AML-193 (cell line): ENCODE measurements around the gene IGSF21.

ENCODE experiments used
- DNase-seq, 2 experiments: peaks; one replicate each; lab custom pipeline; 2025; lab: John Stamatoyannopoulos, UW

Gene IGSF21

GRCh38 chr1:18229625-18230024 is 122.0 kb downstream of the IGSF21 start:
- DNase-seq: no peak

GRCh38 chr1:18230321-18230720 is 122.7 kb downstream of the IGSF21 start:
- DNase-seq: no peak

DNA sequence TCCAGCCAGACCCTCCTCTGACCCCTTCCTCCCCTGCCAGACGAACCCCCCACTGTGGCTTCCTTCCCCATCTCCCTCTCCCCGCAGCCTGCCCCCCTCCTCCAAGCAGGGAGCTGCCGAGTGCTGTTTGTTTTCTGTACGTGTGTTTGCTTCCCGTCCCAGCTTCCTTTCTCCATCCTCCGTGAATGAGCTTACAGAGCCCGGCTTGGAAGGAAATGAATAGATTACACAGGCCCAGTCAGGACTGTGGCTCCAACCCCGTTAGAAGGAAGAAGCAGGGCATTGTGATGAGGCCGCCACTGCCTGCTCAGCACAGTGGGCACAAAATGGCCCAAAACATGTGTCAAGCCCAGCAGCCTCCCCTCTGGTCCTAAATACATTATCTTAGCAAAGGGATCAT is 123.2 kb downstream of the IGSF21 start:
- DNase-seq: no peak

GRCh38 chr1:18232052-18232451 is 124.5 kb downstream of the IGSF21 start:
- no peak for DNase-seq

- DNase-seq: no peak
Observed at GRCh38 chr1:18233176-18233864, 125.7 kb downstream of the IGSF21 start.

DNA sequence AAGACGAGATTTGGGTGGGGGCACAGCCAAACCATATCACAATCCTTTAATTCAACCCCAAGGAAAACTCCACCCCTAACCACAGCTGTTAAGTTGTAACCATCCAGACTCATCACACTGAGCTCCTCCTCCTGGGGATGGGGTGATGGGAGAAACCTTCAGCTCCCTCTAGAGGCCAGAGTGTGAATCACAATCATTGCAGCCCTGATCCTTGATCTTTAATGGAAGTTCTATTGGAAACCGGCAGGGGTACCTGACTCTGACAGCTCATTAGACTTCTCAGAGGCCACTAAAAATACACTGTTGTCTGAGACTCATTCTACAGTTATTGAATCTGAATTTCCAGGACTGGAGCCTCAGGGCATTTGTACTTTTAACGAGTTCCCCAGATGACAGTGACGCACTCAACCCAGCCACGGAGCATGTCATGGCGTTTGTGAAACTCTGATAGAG is 127.2 kb downstream of the IGSF21 start:
- DNase-seq: peak; percentile 12 to 20

GRCh38 chr1:18237371-18237770 is 129.8 kb downstream of the IGSF21 start:
- DNase-seq: no peak

- DNase-seq: no peak
Observed at GRCh38 chr1:18238190-18238589, 130.6 kb downstream of the IGSF21 start.

GRCh38 chr1:18239671-18240070 is 132.1 kb downstream of the IGSF21 start:
- DNase-seq: no peak

DNA sequence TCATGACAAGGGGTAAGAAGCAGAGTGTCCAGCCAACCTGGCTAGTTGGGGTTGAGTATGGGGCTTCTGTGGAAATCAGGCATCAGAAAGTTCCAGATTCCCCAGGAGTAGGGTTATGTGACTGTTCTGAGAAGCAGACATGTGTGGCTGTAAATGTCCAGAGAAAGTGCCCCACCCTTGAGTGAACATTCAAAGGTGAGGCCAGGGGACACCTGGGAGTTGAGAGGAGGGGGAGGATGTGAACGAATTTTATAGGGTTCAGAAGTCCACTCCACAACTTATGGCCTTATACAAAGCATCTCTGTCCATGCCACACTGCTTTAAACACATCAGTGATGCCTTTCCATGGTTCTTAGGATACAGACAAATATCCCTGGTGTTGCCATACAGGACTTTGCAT is 133.3 kb downstream of the IGSF21 start:
- no peak for DNase-seq

GRCh38 chr1:18241891-18242290 is 134.3 kb downstream of the IGSF21 start:
- no peak for DNase-seq

- no peak for DNase-seq
Observed at GRCh38 chr1:18243503-18244175, 136.0 kb downstream of the IGSF21 start.

DNA sequence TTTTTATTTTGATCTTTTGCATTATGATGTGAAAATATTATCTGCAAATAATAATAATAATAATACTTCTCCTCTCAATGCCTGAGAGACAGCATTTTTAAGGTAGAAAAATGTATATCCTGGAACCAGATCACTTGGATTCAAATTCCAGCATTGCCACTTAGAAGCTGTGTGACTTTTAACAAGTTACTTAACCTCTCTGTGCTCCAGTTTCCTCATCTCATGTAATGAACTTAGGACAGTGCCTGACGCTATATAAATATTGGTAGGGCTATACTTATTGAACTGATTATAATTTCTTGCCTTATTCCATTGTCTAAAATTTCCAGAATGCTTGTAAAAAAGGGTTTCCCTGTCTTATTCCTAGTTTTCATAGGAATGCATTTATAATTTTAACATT is 137.2 kb downstream of the IGSF21 start:
- DNase-seq: no peak

DNA sequence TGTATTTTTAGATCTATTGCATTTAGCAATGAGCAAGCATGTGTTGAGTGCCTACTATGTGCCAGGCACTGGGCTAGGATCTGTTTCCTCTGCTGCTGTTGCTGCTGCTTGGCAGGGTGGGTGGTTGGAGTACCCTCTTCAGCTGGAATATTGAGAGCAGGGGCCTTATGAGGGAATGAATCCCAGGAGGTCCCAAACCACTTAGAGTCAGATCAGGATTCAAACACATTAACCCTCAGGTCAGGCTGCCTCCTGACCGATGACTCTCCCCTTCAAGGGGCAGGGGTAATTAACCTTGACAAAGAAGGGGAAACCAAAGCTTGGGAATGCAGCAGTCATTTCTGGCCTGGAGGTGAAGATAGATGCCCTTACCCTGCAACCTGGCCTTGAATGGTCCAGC is 138.0 kb downstream of the IGSF21 start:
- no peak for DNase-seq

GRCh38 chr1:18246543-18246942 is 138.9 kb downstream of the IGSF21 start:
- DNase-seq: no peak

DNA sequence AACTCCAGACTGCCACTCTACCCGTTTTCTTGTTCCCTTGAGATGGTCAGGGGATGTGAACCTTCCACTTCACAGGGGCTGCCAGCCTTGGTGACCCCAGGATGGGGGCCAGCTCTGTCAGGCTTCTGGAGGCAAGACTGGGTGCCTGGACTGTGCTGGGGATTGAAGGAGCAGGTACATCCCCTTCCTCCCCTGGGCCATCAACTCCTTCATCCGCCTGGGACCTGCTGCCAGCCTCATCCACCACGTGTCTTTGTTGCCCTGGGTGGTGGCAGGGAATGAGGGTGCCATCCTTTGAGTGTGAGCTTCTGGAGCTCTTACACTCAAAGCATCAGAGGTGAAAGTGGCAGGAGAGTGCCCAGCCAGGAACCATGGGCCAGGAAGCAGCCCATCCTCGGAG is 139.6 kb downstream of the IGSF21 start:
- no peak for DNase-seq

GRCh38 chr1:18249631-18250030 is 142.0 kb downstream of the IGSF21 start:
- DNase-seq: no peak

DNA sequence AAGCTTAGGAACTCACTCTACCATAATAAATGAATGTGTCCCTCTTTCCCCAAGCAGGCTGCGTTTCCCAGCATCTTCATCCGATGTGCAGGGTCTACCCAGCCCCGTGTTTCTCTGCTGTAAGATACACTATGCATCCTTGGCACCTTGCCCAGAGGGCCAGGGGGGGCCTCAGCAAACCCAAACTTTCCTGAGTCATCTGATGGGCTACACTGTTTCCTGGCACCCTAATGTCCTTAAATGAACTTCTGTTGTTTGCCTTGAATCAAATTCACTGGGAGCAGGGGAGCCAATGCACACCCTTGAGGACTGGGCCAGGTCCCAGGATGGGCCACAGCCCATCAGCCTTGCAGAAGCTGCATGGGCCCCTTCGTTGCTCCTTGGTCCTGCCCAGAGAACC is 145.5 kb downstream of the IGSF21 start:
- no peak for DNase-seq

DNA sequence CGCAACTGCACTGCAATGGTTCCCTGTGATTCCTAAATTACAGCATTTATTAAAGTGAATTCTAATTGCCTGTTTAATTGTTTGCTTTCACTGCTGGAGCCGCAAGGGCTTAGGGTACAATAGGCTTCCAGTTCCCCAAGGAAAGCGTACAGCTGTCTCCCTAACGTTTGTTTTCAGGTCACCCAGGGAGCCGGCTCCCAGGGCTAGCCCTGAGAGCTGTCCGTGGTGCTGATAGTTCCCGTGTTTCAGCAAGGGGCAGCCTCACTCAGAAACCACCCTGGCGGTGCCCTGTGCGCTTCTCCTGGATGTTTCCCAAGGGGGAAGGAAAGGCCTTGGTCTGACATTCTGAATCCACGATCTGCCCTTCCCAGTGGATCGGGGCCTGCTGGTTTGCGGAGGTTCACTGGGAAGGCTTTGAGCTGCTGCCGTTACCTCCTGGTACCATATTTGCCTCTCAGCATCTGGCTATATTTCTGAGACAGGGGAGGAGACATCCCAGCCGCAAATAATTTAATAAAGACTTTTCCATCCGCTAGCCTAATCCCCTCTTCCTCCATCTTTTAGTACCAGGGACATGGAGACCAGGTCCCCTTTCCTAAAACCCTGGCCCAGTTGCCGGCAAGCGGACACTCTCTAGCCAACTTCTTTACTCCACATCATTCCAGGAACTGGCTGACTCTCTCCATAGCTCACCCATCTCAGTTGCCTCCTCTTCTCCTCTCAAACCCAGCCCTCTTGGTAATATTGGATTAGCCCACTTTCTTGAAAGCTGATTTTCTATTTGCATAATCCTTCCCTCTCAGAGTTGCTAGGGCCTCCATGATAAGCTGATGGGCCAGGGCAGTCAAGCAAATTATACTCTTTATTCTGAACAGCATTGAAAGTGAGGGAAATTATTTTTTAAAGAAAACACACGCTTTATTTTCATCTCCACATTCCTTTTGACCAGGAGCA is 149.0 kb downstream of the IGSF21 start:
- no peak for DNase-seq

GRCh38 chr1:18257778-18258177 is 150.2 kb downstream of the IGSF21 start:
- no peak for DNase-seq

GRCh38 chr1:18261891-18262290 is 154.3 kb downstream of the IGSF21 start:
- no peak for DNase-seq

DNA sequence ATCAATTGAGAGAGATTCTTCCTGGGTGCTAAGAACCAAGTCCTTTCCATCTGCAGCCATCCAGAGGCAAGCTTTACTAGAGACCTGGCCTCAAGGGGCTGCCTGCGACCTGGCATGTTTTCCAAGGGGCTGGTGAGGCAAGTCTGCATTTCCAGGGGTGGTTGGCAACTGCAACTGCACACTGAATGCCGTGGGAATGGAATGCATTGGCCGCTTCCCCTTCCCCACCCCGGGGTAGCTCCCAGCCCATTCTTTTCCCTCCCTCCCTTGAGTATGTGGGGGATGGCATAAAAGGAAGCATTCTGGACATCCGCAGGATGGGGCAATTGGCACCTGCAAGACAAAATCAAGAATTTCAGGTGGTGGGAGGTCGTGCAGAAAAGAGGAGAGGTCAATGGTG is 155.1 kb downstream of the IGSF21 start:
- DNase-seq: no peak
